GM21526 (cell line): ENCODE measurements around the gene MID2.
"Not testable (repeated sequence)": the region's sequence is repeated elsewhere in the genome, so short reads cannot be mapped to it uniquely, and the experiment has no call there.

Experiments
- ATAC-seq: cut with Tn5 transposase; IDR thresholded peaks from one replicate; pipeline ENCODE4 v1.9.1; 2021; ENCODE audit warnings: moderate library complexity; ENCODE audit not compliant: unreplicated experiment, low FRiP score

Gene MID2

GRCh38 chrX:107836958-107837357, 11.3 kb downstream of the MID2 start:
- ATAC-seq = no peak

DNA sequence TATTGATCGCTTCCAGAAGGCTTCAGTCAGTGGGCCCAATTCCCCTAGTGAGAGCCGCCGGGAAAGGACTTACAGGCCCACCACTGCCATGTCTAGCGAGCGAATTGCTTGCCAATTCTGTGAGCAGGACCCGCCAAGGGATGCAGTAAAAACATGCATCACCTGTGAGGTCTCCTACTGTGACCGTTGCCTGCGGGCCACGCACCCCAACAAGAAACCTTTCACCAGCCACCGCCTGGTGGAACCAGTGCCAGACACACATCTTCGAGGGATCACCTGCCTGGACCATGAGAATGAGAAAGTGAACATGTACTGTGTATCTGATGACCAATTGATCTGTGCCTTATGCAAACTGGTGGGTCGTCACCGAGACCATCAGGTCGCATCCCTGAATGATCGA, 15.3 kb downstream of the MID2 start:
- ATAC-seq = no peak

- no peak for ATAC-seq
Observed at GRCh38 chrX:107842715-107843400, 17.2 kb downstream of the MID2 start.

- no peak for ATAC-seq
Observed at GRCh38 chrX:107845625-107846024, 20.0 kb downstream of the MID2 start.

GRCh38 chrX:107848591-107848990, 22.9 kb downstream of the MID2 start:
- no peak for ATAC-seq

DNA sequence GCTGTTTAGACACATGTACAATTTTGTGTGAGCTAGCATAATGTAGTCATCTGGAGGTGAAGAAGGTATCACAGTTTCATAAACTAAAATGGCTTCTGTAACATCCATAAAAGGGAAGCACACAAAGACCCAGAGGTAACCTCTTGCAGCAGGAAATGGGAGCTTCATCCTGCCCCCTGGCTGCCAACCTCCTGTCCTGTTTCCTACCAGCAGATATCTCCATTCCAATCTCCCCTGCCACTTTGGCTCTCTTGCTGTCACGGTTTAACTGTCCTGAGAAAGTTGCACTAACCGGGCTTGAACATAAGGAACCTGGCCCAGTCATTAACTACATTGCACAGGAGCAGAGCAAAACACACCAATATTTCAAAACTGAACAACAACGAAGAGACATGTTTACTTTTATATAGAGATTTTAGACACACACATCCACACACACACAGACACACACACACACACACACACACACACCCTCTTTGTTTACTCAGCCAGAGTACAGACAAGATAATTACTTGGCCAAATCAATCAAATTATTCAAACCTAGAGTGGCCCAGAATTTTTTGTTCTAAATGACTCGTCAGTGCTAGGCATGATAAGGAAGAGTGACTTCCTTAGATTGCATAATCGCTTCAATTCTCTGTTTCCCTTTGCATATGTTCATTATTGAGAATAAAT, 24.2 kb downstream of the MID2 start:
- ATAC-seq = no peak

DNA sequence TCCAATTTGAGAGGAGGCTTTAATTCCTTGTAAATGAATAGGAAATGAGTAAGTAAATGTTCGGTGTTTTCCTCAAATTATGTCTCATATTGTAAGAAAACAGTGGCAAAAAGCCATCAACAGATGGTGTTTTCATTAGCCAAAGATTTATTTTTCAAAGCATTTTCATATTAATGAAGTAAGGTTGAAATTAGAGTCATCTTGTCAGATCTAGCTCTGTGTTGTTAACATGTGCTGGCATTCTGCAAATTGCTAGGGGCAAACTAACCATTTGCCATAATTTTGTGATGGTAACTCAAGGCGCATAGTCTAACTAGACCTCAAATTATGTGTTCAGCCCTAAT, 24.7 kb downstream of the MID2 start:
- no peak for ATAC-seq

- ATAC-seq = no peak
Observed at GRCh38 chrX:107851215-107851614, 25.5 kb downstream of the MID2 start.

DNA sequence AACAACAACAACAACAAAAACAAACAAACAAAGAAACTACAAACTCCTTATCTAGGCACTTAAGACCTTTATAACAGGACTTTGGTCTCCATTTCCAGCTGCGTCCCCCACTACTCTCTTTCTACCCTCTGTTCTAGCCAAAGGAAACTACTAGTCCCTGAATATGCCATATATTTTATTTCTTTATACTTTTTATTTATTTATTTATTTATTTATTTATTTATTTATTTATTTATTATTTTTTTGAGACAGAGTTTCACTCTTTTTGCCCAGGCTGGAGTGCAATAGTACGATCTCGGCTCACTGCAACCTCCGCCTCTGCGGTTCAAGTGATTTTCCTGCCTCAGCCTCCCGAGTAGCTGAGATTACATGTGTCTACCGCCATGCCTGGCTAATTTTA, 26.0 kb downstream of the MID2 start:
- not testable (repeated sequence) for ATAC-seq

GRCh38 chrX:107856289-107856688, 30.6 kb downstream of the MID2 start:
- ATAC-seq = no peak

GRCh38 chrX:107857041-107857440, 31.4 kb downstream of the MID2 start:
- not testable (repeated sequence) for ATAC-seq

GRCh38 chrX:107857837-107858236, 32.2 kb downstream of the MID2 start:
- ATAC-seq = no peak

DNA sequence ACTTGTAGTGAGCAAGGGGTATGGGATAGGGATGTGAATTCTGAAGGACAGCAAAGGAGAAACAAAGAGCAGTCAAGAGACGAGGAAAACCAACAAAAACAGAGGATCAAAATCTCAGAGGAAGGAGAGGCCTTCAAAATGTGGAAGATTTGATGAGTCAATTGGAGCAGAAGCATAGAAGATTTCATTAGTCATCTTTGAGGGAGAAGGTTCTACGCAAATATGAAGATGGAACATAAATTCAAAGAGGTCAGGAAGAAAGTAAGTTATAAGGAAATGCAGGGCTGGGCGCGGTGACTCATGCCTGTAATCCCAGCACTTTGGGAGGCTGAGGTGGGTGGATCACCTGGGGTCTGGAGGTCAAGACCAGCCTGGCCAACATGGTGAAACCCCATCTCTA, 35.4 kb downstream of the MID2 start:
- ATAC-seq = no peak

DNA sequence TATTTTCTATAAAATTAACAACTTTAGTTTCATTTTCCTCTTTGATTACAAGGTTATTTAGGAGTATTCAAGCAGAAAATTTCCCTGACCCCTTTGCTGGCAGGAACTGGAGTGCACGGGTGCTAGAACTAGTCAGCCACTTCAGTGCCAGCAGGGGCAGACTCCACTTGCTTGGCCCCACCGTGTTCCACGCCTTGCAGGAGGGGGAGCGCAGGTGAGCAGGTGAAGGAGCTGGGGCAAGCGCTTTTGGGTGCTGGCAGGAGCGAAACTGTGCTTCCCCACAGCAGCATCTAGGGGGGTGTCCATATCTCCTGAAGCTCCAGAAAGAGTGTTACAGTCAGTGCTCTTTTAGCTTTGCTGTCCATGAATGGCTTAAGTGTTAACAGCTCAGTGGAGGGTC, 45.5 kb downstream of the MID2 start:
- ATAC-seq = no peak

- no peak for ATAC-seq
Observed at GRCh38 chrX:107878106-107878505, 52.4 kb downstream of the MID2 start.

DNA sequence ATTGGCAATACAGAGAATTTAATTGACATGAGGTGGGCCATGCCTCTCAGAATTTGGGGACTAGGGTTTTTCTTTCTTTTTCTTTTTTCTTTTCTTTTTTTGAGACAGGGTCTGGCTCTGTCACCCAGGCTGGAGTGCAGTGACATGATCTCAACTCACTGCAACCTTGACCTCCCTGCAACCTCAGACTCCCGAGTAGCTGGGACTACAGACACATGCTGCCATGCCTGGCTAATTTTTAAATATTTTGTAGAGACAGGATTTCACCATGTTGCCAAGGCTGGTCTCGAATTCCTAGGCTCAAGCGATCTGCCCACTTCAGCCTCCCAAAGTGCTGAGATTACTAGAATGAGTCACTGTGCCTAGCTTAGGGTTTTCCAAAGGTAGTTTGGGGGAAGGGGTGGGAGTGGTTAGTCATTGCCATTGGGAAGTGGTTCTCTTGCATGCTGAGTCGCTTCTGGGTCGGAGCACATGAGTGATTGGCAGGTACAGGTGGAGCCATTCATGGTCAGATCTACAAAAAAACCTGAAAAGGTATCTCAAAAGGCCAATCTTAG, 54.5 kb downstream of the MID2 start:
- ATAC-seq = no peak

DNA sequence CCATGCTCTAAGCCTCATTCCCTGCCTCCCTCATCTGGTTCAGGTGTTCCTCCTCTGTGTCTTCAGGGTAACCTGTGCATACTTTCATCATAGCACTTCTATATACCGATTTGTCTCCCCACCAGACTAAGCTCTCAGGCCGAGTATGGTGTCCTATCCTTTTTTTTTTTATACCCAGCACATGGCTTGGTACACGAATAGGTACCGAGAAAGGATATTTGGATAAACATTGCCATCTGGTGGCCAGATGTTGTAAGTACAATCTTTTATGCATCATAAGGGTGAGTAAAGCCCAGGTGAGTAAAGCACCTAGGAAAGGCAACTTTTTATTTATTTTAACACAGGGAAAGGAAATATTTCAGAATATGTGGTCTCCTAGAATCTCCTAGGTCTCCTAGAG, 68.4 kb downstream of the MID2 start:
- ATAC-seq = peak; percentile 66

GRCh38 chrX:107902721-107903120, 77.1 kb downstream of the MID2 start:
- no peak for ATAC-seq

- ATAC-seq = no peak
Observed at GRCh38 chrX:107905366-107905765, 79.7 kb downstream of the MID2 start.

- ATAC-seq = no peak
Observed at GRCh38 chrX:107924136-107924746, 98.6 kb downstream of the MID2 start.

- ATAC-seq = no peak
Observed at GRCh38 chrX:107934262-107934661, 108.6 kb downstream of the MID2 start.

GRCh38 chrX:107935200-107935599, 109.5 kb downstream of the MID2 start:
- ATAC-seq = no peak
